Stimulated activated CD4-positive, alpha-beta T cell treated with anti-CD3 and anti-CD28 coated beads, Interleukin-12 subunit alpha, Interleukin-12 subunit beta, amount 100 ng/mL, for 48 hours (primary cell): ENCODE results near the gene BCKDHB.
"Not testable (repeated sequence)": the region's sequence is repeated elsewhere in the genome, so short reads cannot be mapped to it uniquely, and the experiment has no call there.

Source experiments
- DNase-seq, 3 donors: peaks; one replicate each; pipeline ENCODE4 v3.0.0-alpha.2; 2020; ENCODE audit warnings: low read depth in 2 of 3, low spot score in 1 of 3

Gene BCKDHB

GRCh38 chr6:80106418-80107235 is at the start of gene BCKDHB:
TSS of gene BCKDHB (plus strand) at chr6:80106671. CDS start at chr6:80106694, 23 bp downstream.
- peak; percentile 95 to 97 (median 95) for DNase-seq

GRCh38 chr6:80060774-80061173 is 45.7 kb upstream of the BCKDHB start:
- no peak for DNase-seq

DNA sequence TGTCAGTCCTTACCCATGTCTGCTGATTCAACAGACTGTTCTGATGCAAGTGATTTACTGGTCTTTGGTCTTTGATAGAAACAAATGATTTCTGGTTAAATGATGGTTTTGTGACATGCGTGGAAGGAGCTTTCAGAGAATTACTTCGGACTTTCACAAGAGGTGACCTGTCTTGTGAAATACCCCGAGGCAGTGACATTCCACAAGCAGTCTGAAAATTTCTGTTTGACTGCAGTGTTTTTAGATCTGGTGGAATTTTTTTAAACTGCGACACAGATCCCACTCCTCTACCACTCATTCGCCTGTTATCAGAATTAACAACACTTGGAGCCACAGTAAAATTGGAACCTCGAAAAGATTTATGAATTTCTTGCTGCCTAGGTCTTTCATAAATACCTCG is 38.3 kb upstream of the BCKDHB start:
- not testable (repeated sequence) for DNase-seq

DNA sequence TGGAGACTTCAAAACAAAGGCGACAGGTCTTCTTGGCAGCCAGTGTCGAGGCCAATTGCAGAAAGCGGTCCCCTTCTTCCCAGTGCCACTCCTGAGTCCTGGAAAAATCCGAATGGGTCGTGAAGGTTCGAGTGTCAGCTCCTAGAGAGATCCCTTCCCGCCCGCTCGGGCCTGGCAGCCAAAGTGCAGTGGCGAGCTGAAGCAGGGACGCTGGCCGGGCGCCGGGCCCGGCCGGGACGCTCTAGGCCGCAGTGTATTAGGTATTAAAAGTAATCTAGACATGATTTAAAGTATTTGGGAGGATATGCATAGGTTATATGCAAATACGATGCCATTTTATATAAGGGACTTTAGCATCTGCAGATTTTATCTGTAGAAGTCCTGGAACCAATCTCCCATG is 36.0 kb upstream of the BCKDHB start:
- DNase-seq = not testable (repeated sequence)

DNA sequence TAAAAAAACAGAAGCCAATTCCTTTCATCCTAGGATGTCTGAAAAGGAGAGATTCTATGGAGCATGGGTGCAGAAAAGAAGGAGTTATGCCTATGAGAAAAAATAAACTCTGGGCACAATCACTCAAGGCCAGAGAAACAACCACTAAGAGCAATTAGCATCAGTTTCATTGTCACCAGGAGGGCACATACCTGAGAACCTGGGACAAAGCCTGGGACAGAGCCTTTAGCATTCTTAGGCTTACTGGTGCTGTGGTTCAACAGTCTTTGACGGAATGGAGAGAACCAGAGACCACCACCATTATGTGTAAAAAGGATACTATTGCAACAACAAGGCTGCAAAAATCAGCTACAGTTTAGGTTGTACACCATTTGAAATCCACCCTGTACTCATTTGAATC is 29.4 kb upstream of the BCKDHB start:
- no peak for DNase-seq

- DNase-seq = no peak
Observed at GRCh38 chr6:80088637-80089036, 17.8 kb upstream of the BCKDHB start.

DNA sequence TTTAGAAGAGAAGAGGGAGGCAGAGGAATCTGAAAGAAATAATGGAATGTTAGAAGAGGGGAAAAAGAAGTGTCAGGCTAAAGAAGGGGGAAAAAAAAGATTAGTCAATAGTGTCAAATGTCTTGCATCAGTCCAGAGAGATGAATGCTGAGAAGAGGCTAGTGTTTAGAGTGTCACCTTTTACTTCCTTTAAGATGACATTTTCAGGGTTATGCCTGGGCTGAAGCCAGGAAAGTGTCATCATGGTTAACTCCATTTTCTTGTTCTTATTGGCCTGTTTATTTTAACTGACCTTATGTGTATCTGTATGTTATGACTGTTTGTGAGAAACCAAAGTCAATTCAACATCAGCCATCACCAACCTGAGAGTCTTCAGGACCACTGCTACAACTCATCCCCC is 15.0 kb upstream of the BCKDHB start:
- no peak for DNase-seq

DNA sequence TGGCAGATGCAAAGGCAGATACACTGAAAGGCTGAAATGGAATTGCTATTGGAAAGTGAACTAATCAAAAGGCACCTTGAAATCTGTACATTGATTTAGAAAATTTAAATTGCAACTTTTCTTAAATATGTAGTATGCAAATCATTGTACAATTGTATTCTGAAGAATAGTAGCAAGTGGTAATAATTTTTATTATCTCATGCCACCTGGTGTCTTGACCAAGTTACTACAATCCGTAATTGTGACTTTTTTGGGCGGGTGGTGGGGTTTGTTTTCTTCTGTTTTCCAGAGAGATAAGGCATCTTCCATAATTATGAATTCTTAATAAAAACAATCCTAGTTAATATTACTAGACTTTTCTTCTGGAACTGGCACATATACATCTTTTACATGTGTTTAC is 12.5 kb upstream of the BCKDHB start:
- peak in 1 of 3 donors; percentile 14 for DNase-seq

GRCh38 chr6:80095600-80095999 is 10.9 kb upstream of the BCKDHB start:
- no peak for DNase-seq

DNA sequence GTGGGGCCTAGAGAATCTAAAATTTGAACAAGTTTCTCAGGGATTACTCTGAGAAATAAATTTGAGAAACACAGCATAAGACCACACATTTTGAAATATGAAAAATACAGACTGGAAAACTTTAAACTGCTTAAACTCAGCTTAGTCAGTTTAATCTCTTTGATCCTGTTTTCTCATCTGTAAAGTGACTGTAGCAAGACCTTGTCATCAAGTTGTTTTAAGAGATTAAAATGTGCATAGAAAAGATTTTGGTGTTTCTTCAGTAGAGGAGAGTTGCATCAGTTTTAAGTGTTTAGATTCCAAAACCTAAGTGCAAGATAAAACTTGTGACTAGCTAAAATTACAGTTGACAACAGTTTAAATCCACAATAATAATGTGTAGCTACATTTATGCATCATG is 8.1 kb upstream of the BCKDHB start:
- DNase-seq = no peak

- DNase-seq = no peak
Observed at GRCh38 chr6:80104520-80104919, 2.0 kb upstream of the BCKDHB start.

GRCh38 chr6:80105972-80106417 is 476 bp upstream of the BCKDHB start:
- DNase-seq = no peak

DNA sequence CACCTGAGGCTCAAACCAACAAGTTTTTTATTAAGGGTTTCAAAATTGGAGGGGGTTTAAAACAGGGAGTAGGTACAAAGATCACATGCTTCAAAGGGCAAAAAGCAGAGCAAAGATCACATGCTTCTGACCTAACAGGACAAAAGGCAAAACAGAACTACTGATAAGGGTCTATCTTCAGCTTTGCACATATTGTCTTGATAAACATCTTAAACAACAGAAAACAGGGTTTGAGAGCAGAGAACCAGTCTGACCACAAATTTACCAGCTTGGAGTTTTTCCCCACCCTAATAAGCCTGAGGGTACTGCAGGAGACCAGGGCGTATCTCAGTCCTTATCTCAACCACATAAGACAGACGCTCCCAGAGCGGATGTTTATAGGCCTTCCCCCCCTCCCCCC is 16.1 kb downstream of the BCKDHB start:
- DNase-seq = not testable (repeated sequence)

DNA sequence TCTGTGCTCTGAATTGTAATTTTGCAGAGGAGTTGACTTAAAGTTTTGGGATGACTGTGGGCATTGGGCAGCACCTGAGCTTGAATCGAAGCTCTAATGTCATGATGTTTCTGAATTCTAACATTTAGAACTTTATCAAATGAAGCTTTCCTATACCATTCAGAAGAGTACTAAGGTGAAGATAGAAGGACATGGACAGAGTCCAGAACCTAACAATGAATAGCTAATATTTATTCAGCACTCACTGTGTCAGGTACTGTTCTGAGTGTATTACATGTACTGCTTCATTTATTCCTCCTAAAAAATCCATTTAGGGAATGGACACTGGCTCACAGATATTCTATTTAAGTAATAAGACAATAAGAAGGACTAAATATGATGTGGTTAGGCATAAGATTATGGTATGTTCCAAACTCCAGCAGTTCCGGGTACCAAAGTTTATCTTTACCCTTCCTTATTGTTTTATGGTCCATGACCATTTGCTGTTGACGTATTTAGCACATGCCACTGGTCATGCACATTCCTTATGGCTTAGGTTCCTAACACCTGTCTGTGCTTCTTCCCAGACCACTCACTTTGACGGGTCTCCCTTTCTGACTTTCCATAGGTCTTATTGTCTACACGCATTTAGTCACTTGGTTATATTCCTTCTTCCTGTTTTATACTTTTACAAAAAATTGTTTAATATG is 20.3 kb downstream of the BCKDHB start:
- DNase-seq = no peak

GRCh38 chr6:80129485-80129884 is 23.0 kb downstream of the BCKDHB start:
- DNase-seq = no peak

DNA sequence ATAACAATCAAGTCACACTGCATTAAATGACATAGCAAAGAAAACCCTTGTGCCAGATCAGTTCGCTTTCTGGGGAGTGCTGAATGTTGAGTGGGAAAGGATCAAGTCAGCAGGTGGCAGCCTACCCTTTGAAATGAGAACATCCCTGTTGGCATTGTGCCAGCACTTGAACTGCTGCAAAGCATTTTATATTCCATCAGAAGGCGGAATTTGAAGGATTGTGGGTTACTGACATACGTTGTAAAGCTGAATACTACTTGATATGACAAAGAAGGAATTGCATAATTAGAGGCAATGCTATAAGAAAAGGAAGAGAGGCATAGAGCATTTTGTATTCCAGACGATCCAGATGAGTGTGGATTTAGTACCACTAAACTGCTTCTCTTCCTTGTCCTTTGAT is 26.5 kb downstream of the BCKDHB start:
- DNase-seq = peak in 2 of 3 donors; percentile 2 to 19

GRCh38 chr6:80134065-80134464 is 27.6 kb downstream of the BCKDHB start:
- DNase-seq = no peak

DNA sequence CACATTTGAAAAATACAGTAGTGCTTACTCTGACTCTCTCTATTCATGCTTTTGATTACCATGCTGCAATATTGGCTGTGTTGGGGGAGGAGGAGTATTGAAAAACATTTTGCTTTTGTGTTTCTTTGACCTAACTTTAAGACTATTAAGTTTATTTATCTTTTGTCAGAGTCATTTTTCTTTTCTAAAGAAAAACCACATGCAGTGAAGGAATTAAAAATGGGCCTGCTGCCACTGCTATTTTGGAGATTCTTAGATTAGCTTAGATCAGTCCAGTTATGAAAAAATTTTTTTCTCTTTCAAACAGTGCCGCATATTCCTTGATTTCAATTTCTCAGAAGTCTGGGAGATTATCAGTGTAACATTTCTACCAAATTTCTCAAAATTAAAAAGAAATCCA is 36.1 kb downstream of the BCKDHB start:
- DNase-seq = no peak

- no peak for DNase-seq
Observed at GRCh38 chr6:80143419-80143937, 37.0 kb downstream of the BCKDHB start.

DNA sequence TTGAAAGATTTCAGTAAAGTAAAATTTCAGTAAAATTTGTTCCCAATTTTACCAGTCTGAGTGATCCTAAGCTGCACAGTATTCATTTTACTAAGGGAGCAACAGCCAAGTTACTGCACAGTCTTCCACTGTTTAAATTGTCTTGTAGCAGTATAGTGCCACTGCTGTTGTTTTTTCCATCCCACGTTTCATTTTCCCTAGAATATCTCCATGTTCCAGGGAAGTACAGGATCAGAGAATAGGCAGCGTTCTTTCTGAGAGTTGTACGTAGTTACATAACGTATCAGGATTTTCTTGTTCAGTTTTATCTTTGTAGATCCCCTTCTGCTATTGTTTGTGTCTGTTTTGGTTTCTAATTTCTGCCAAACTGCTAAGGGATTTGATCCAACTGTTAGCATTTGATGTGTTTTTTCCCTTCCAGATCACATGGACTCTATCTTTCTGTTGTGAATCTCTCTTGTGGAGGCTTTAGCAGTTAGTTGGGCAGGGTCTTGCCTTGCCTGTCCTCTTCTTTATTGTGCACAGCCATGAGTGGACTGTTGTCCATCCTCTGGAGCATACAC is 38.4 kb downstream of the BCKDHB start:
- DNase-seq = no peak

DNA sequence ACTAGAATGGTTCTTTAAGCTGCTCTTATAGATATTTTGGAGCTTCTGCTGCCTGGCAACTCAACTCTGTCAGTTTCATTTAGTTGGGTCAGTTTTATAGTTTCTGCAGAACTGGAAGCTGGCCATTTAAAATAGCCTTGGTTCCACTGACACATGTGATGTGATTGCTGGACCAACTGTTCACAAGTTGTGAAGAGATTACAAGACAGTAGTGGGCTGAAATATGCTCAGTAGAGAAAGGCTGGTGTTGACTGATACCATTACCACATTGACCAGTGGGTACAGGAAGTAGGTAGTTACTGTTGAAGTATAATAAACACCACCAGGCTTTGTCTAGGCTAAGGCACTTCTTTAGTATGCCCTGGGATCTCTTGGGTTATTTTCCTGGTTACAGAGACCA is 39.0 kb downstream of the BCKDHB start:
- DNase-seq = no peak

DNA sequence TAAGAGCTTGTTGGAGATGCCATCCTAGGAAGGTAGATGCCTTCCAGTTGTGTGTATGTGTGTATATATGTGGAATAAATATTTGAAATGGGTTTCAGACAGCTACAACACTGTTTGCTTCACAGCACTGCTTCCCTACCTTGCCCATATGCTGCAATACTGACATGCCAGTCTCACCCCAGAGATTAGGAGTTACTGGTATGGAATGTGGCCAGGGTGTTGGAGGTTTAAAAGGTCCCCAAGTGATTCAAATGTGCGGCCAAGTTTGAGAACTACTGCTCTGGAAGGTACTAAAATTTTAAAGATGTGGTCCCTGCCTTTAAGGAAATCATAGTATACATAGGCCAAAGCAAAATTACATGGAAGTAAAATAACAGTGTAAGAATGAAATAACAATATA is 39.5 kb downstream of the BCKDHB start:
- no peak for DNase-seq
